Measurements from ENCODE around the gene ADTRP.

The ADTRP gene

DNA sequence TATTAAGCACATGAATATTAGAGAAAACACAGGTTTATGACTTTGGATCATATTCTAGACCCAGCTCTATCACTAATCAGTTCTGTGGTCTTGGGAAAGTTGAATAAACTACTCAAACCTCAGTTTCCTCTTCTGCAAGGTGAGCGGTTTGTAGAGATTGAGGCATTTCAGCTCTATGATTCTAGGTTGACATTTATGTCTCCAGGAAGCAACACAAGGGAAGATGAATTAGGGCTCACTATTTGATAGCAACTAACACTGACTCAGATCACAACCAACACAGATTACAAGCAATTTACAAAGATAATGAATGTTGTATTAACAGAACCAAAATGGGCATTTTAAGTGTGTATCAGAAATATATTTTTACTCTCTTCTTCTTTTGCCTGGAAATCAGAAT lies 21.9 kb downstream of the ADTRP start:
- no peak for DNase-seq (ENCODE audit: low read depth in 1 of 2, low spot score in 1 of 2)

DNA sequence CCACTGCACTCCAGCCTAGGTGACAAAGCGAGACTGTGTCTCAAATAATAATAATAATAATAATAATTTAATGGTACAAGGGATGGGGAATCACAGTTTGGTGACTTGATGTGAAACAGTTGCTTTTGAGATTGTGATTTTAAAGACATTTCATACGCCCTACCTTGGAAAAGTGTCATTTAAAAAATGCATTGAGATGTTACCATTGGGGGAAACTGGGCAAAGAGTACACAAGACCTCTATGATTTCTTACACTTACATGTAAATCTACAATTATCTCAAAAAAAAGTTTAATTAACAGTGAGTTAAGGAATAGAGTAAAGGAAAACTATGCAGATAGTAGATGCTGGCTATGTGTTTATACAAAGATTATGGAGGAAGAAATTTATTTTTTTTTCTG lies 22.3 kb downstream of the ADTRP start:
- no peak for DNase-seq (ENCODE audit: low read depth in 1 of 2, low spot score in 1 of 2)

- no peak for DNase-seq (ENCODE audit: low read depth in 1 of 2, low spot score in 1 of 2)
Observed at GRCh38 chr6:11755725-11756124, 22.9 kb downstream of the ADTRP start.

- no peak for DNase-seq (ENCODE audit: low read depth in 1 of 2, low spot score in 1 of 2)
Observed at GRCh38 chr6:11754625-11755271, 23.9 kb downstream of the ADTRP start.

DNA sequence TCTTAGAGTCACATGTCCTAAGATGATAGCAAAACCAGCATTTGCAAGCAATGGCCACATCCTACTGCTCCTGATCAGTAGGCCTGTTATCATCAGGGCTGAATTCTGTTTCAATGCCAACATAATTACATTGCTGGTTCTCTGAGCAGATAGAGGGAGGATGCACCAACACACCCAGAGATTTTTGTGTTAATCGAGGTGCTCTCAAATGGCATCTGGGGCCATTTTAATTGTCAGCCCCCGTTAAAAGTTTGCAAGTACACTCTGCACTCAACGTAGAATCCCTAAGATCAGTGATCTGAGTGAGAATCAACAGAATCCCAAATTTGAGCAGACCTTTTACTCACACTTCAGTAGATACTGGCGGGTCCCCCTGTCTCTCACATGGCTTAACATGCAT lies 24.8 kb downstream of the ADTRP start:
- no peak for DNase-seq (ENCODE audit: low read depth in 1 of 2, low spot score in 1 of 2)

DNA sequence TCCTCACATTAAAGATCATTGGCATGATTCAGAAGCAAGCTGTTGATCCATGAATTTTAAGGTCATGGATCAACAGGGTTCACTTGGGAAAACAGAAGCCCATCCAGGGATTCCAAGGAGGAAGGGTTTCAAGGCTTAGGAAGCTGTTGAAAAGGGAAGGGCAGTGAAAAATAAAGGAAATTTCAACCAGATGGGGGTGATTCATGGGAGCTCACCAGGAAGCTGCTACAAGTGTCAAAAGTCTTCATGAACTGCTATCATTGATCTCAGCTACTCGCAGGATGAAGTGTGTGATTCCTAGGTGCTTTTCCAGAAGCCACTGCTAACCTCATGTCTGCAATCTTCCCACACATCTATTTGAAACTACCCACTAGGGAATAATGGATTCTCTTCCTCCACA lies 26.2 kb downstream of the ADTRP start:
- no peak for DNase-seq (ENCODE audit: low read depth in 1 of 2, low spot score in 1 of 2)

GRCh38 chr6:11750682-11751081 lies 27.9 kb downstream of the ADTRP start:
- DNase-seq (ENCODE audit: low read depth in 1 of 2, low spot score in 1 of 2) = no peak

GRCh38 chr6:11748591-11749210 lies 29.9 kb downstream of the ADTRP start:
- no peak for DNase-seq (ENCODE audit: low read depth in 1 of 2, low spot score in 1 of 2)

DNA sequence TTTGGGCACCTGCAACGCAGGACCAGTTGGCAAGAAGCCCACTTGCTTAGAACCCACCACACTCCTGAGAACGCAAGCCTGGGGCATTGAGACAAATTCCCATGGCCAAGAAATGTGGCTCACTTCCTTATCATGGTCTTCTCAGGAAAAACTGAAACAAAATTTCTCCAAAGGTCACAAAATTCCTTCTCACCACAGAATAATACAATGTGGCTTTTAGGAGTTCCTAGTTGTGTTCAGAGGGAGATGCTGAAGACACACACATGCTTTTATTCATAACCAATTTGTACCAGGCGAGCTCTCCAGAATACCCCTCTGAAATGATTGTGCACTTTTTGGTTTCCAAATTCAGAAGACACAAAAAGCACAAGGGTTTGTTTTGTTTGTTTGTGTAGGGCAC lies 31.6 kb downstream of the ADTRP start:
- DNase-seq (ENCODE audit: low read depth in 1 of 2, low spot score in 1 of 2) = no peak

GRCh38 chr6:11744753-11745152 lies 33.9 kb downstream of the ADTRP start:
- no peak for DNase-seq (ENCODE audit: low read depth in 1 of 2, low spot score in 1 of 2)

- DNase-seq (ENCODE audit: low read depth in 1 of 2, low spot score in 1 of 2) = no peak
Observed at GRCh38 chr6:11744101-11744500, 34.5 kb downstream of the ADTRP start.

- DNase-seq (ENCODE audit: low read depth in 1 of 2, low spot score in 1 of 2) = no peak
Observed at GRCh38 chr6:11740875-11741274, 37.7 kb downstream of the ADTRP start.

DNA sequence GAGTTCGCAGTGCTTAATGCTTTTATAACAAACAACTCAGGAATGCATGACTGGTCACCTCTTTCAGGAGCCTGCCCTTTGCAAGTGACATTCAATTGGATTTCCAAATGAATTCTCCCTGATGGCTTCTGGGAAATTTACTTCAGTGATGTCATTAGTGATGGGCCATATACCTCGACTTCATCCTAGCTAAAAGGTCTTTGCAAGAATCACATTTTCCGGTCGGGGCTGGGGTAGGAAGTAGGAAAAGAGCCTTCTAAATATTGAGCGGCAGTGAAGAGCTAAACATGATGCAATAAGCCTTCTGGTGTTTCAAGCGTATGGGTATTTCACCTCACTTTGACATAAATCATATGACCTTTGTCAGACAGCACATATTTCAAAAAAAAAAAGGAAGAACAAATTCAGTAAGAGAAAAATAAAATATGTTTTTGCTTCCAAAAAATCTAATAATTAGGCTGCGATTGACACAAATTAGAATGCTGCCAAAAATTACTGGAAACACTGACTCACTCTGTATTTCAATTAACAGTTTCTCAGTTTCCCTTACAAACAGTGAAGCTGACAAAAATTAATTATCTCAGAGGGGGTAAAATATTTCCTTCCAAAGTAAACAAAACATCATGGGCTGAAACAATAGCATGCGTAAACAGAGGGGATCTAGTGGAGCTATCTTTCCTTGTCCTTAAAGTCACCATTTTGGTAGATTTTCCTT lies 39.8 kb downstream of the ADTRP start:
- DNase-seq (ENCODE audit: low read depth in 1 of 2, low spot score in 1 of 2) = no peak

DNA sequence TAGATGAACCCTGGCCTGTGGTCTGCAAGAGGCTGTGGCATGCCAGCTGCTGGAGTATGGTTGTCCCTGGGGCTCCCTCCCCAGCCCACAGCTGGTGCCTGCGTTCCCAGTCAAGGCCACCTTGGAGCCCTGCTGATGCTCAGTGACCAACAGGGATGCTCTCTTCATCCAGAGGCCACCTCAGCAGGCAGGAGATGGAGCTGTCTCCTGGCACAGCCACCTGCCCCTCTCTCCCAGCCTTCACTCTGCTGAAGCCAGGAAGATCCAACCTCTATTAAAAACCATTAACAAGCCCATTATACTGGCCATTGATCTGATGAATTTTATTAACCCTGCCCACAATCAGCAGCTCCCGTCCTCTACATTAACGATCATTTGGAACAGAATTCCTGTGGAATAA lies 40.4 kb downstream of the ADTRP start:
- no peak for DNase-seq (ENCODE audit: low read depth in 1 of 2, low spot score in 1 of 2)

DNA sequence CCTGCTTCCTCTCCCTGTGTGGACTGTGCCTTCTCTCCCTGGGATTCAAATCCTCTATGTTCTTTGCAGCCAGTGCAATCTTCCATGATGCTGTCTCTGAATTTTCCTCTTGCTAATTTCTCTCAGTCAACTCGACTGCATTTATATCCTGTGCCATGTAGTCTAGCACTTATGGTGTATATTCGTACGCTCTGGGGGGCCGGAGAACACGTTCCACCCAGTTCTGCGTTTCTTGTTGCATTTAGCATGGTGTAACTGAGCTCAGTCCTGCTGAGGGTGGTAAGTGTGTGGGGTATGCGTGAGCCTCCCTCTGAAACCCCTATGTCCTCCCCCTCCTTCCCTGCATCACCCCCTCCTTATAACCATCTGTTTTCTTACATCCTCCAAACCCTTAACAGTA lies 42.0 kb downstream of the ADTRP start:
- DNase-seq (ENCODE audit: low read depth in 1 of 2, low spot score in 1 of 2) = no peak

GRCh38 chr6:11734861-11735613 lies 43.6 kb downstream of the ADTRP start:
- DNase-seq (ENCODE audit: low read depth in 1 of 2, low spot score in 1 of 2) = no peak

DNA sequence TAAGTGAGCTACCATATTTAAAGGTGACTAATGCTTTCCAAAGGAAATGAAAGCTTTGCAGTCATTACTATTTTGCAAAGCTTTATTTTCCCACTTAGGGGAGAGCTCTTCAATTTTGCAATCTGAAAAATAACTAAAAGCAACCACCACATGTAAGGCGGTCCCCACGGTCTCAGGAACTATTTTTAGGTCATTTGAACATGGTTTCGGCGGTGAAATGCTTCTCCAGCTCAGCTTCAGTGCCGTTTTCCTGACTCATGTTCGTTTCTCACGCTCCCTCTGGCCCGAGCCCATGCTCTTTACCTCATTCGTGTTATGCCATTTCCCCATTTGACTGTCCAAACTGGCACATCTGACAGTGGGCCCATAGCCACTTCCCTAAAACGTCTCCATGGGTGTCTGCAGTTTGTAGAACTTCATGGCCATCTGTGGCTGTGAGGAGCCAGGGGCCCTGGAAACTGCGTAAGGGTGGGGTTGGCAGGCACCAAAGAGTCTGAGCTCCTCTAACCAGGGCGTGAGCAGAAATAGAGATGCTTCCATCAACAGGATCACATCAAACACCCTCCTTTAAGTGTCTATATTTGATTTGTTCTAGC lies 46.5 kb downstream of the ADTRP start:
- DNase-seq (ENCODE audit: low read depth in 1 of 2, low spot score in 1 of 2) = no peak

- DNase-seq (ENCODE audit: low read depth in 1 of 2, low spot score in 1 of 2) = no peak
Observed at GRCh38 chr6:11731423-11731822, 47.2 kb downstream of the ADTRP start.

- DNase-seq (ENCODE audit: low read depth in 1 of 2, low spot score in 1 of 2) = no peak
Observed at GRCh38 chr6:11730641-11731040, 48.0 kb downstream of the ADTRP start.

GRCh38 chr6:11729076-11729475 lies 49.5 kb downstream of the ADTRP start:
- no peak for DNase-seq (ENCODE audit: low read depth in 1 of 2, low spot score in 1 of 2)

Data from activated T-helper 1 cell treated with anti-CD3 and anti-CD28 coated beads, Interleukin-2, amount 50 U/mL, for 16 hours (primary cell).